SK-N-DZ (cell line): Measurements from ENCODE around the gene WDR70. TPM values are rescaled to one million over a fixed set of nuclear protein-coding genes. Genes with fewer than 3 reads are reported as not detected.
"Not testable (repeated sequence)": the region's sequence is repeated elsewhere in the genome, so short reads cannot be mapped to it uniquely, and the experiment has no call there.

Experiments used
- DNase-seq: peaks from one replicate; pipeline ENCODE4 v3.0.0-alpha.2; 2015; ENCODE audit warnings: low spot score
- polyA plus RNA-seq, 2 experiments: library from polyadenylated mRNA; depleted of rRNA; stranded (reverse); fragments of >200 nt; gene quantifications; 2 replicates each; pipeline ENCODE4 v1.2.3, GENCODE V29; 2014

Gene WDR70
- polyA plus RNA-seq (2014; cell fraction: cytosol; rRNA removed), result 35.9 and 37.5 TPM in 2 replicates
- 21.0 and 43.3 TPM in 2 replicates for polyA plus RNA-seq (2014; cell fraction: nucleus; rRNA removed)

- DNase-seq, result peak; percentile 89
These were observed at the start of gene WDR70 for GRCh38 chr5:37379100-37379628. Gene WDR70, plus strand, starts transcription at chr5:37379318. Its CDS starts 50 bp downstream, at chr5:37379368.

GRCh38 chr5:37334754-37335153 lies 44.4 kb upstream of the WDR70 start:
- DNase-seq, result not testable (repeated sequence)

DNA sequence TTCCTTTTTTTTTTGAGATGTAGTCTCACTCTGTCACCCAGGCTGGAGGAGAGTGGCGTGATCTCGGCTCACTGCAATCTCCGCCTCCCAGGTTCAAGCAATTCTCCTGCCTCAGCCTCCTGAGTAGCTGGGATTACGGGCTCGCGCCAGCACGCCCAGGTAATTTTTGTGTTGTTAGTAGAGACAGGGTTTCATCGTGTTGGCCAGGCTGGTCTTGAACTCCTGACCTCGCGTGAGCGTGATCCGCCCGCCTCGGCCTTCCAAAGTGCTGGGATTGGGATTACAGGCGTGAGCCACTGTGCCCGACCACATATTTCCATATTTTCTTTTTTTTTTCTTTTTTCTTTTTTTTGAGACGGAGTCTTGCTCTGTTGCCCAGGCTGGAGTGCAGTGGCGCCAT lies 36.4 kb upstream of the WDR70 start:
- not testable (repeated sequence) for DNase-seq

GRCh38 chr5:37355161-37355560 lies 24.0 kb upstream of the WDR70 start:
- no peak for DNase-seq

- no peak for DNase-seq
These were observed 8.6 kb upstream of the WDR70 start for GRCh38 chr5:37370550-37370863.

GRCh38 chr5:37370864-37371726 lies 8.0 kb upstream of the WDR70 start, which contains the start of gene NUP155:
Gene NUP155, minus strand, starts transcription at chr5:37371106. Its CDS starts 129 bp downstream, at chr5:37370977.
- DNase-seq, result peak; percentile 98

DNA sequence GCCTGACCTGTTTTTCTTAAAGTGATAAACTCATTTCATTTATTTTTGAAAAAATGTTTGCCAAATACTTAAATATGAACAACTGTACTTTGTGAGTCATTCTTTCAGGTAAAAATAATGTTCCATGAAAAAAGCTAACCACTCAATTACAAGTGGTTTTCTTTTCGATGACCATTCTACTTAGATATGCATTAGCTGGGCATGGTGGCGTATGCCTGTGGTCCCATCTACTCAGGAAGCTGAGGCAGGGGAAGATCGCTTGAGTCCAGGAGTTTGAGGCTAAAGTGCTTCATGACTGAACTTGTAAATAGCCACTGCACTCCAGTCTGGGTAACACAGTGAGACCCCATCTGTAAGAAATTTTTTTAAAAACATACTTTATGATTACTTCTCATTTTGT lies 4.0 kb upstream of the WDR70 start:
- no peak for DNase-seq

DNA sequence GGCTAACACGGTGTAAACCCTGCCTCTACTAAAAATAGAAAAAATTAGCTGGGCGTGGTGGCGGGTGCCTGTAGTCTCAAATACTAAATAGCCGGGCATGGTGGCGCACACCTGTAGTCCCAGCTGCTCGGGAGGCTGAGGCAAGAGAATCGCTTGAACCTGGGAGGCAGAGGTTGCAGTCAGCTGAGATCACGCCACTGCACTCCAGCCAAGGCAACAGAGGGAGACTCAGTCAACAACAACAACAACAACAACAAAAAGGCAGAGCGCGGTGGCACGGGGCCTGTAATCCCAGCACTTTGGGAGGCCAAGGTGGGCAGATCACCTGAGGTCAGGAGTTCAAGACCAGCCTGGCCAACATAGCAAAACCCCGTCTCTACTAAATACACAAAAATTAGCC lies 1.1 kb upstream of the WDR70 start:
- DNase-seq, result not testable (repeated sequence)

- DNase-seq, result no peak
These were observed 12.5 kb downstream of the WDR70 start for GRCh38 chr5:37391591-37391990.

GRCh38 chr5:37396352-37396751 lies 17.2 kb downstream of the WDR70 start:
- no peak for DNase-seq

DNA sequence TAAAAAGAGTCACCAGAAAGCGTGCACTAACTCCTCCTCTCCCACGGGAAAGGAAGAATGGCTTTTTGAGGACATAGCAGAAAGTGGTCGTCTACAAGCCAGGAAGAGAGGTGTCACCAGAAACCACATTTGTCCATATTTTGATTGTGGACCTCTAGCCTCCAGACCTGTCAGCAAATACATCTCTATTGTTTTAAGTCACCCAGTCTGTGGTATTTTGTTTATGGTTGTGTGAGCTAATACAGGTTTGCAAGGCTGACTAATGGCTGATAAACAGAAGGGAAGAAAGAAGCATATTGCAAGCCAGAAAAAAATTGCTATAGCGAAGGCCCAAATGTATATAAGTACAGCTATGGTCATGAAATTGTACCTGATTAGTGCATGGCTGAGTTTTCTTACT lies 21.4 kb downstream of the WDR70 start:
- DNase-seq, result no peak

DNA sequence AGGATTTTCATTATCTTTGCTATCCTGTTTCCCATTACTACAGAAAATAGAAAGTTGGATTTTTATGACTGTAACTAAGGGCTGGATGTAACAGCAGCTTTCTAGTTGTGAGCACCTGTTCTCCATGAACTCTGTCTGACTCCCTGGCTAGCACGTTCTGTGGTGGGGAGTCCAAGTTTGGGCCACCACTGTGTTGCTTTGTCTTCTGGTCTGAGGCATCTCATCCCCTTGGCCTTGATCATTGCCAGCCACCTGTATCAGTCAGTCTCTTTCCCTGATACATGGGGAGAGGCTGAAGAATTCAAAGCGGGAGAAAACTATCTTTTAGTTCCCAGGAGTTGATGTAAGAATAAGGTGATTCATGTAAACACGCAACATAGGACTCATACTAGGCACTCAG lies 33.4 kb downstream of the WDR70 start:
- no peak for DNase-seq

DNA sequence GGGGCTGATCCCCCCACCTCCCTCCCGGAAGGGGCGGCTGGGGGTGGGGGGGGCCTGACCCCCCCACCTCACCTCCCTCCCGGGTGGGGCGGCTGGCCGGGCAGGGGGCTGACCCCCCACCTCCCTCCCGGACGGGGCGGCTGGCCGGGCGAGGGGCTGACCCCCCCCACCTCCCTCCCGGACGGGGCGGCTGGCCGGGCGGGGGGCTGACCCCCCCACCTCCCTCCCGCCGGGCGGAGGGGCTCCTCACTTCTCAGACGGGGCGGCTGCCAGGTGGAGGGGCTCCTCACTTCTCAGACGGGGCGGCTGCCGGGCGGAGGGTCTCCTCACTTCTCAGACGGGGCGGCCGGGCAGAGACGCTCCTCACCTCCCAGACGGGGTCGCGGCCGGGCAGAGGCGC lies 36.3 kb downstream of the WDR70 start:
- DNase-seq, result not testable (repeated sequence)

- DNase-seq, result no peak
These were observed 38.2 kb downstream of the WDR70 start for GRCh38 chr5:37417347-37417746.

- DNase-seq, result no peak
These were observed 45.3 kb downstream of the WDR70 start for GRCh38 chr5:37424441-37424840.

DNA sequence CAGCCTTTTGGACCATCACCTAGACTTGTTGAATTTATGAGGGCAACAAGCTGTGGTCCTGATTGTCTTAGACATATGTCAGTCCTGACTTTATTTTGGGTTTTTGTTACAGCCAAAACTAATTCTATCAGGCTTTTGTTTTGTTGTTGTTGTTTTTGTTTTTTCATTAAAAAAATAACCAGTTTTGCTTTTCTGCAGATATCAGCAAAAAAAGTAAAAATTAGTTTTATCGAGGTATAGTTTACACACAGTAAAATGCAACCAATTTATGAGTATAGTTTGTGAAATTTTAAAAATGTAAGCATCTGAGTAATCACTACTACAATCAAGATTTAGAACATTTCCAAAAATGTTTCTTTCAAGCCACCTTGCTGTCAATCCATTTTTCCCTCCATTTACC lies 48.9 kb downstream of the WDR70 start:
- no peak for DNase-seq

DNA sequence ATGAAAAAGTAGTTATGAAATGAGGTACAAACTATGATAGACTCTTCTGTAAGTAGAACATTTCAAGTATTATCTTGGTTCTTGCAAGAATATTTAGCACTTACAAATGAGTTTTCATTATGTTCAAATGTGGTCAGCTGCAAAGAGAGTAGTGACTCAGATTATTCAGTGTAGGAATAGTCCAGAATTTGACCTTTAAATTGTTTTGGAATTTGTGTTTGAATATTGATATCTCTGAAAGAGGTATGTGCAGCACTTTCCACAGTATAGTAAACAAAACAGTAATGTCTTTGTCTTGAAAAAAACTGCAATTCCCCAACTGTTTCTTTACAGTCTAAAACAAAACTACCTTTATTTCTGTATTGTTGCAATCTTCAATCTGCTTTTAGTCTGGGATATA lies 56.1 kb downstream of the WDR70 start:
- DNase-seq, result no peak

DNA sequence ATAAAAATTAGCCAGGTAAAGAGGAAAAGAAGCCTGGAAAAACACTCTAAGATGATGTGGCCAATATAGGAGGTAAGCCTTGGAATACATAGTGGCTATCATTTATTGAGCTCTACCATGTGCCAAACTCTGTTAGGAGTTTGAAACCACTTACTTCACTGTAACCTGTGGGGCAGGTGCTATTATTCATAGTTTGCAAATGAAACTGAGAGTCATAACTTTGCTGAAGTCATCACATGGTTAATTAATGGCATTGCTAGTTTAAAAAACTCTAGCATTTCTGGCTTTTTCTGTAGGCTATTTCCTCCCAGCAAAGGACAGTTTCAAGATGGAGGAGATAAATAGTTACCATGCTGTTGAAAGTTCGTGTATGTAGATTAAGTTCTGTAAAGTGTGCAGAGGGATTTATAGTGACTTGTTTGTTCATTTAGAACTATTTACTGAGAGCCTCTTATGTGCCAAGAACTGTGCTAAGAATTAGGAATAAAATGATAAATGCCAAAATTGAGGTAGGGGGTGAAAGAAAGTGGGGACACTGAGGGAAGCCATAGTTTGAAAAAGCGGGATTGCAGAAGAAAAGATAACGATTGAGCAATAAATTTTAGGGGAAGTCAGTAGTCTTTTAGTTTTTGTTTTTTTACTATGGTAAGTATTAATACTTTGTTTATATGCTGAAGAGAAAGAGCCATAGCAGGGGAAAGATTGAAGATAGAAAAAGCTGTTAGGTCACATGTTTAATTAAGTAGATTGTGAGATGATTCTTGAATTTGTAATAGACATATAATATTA lies 57.2 kb downstream of the WDR70 start:
- no peak for DNase-seq

DNA sequence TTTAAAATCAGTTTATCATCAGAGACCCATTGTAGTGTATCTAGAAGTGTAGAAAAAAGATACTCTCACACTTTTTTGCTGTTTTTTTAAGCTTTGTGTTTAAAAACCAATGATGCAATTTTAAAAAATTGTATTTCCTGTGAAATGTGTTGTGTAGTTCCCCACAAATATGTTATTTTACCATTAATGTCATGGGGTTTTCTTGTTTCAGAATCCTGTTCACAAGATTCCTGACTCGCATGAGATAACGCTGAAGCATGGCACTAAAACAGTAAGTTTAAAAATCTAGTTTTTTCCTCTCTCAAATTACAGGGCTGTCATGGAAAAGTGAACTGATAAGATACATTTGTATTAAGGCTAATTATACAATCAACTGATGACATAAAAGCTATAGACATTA lies 58.6 kb downstream of the WDR70 start:
- DNase-seq, result no peak

DNA sequence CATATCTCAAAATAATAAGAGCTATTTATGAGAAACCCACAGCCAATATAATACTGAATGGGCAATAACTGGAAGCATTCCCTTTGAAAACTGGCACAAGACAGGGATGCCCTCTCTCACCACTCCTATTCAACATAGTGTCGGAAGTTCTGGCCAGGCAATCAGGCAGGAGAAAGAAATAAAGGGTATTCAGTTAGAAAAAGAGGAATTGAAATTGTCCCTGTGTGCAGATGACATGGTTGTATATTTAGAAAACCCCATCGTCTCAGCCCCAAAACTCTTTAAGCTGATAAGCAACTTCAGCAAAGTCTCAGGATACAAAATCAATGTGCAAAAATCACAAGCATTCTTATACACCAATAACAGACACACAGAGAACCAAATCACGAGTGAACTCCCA lies 66.7 kb downstream of the WDR70 start:
- not testable (repeated sequence) for DNase-seq

- DNase-seq, result no peak
These were observed 69.8 kb downstream of the WDR70 start for GRCh38 chr5:37448941-37449340.

DNA sequence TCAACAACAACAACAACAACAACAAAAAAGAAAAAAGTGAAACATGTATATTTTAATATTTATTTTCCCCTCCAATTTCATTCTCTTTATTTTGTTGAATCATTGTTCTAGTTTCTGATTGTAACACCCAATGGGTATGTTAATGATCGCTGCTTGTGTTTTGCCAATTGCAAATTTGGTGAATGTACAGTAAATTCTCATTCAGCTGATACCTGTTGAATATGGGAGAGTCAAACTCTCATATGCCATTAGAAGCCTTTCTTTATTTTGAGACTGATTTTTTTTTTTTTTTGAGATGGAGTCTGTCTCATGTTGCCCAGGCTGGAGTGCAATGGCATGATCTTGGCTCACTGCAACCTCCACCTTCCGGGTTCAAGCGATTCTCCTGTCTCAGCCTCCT lies 72.9 kb downstream of the WDR70 start:
- DNase-seq, result not testable (repeated sequence)
